ENCODE measurements around the gene SOX6. TPM values are rescaled to one million over a fixed set of nuclear protein-coding genes. Genes with fewer than 3 reads are reported as not detected.

Gene SOX6
- total RNA-seq, 1 experiment from 2014 or later, result not detected

DNA sequence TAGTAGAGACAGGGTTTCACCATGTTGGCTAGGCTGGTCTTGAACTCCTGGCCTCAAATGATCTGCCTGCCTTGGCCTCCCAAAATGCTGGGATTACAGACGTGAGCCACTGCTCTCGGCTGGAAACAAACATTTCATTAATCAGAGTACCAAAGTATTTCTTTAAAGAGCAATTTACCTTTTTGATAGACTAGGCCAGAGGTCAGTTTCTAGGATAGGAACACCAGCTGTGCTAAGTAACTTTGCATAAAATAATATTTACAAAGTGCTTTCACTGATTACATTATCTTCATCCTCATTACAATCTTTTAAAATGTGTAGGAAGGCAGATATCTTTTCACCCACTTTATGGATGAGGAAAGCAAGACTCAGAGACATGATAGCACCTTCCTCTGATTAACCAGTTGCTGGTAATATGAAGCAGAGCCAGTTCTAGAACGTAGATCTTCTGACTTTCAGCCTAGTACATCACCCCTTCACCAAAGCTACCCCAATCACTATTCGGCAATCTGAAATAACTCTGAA, 355.2 kb downstream of the SOX6 start:
- Histone ChIP-seq H2AK5ac (ENCODE audit: insufficient read length, low read length) (no peak overlapping the region), H4K91ac (ENCODE audit: insufficient read length, low read depth, low read length) (no peak overlapping the region), H2BK120ac (ENCODE audit: low read depth, low read length, poor library complexity, severe bottlenecking) (no peak overlapping the region), H3K4ac (ENCODE audit: low read depth, low read length) (no peak overlapping the region), H3K9ac (ENCODE audit: extremely low read depth, insufficient read length, low read length) (no peak overlapping the region), H3K4me1 (ENCODE audit: insufficient read depth, low read length) (no peaks in the 10 kb centered on the region), H3K23me2 (ENCODE audit: insufficient read length, low read depth, low read length, poor library complexity, severe bottlenecking) (no peaks in the 10 kb centered on the region), H3K27ac (ENCODE audit: insufficient read length, low read depth, low read length) (no peak overlapping the region), H3K4me2 (ENCODE audit: insufficient read depth, insufficient read length, low read length) (no peak overlapping the region), H4K8ac (replicated peaks; ENCODE audit: insufficient read length, low read depth, low read length) (no peak overlapping the region), H2AFZ (ENCODE audit: low read length) (no peak overlapping the region), H3K27me3 (ENCODE audit: insufficient read depth, low read length) (no peaks in the 10 kb centered on the region; the same call in 1 of the 2 replicates), H3K56ac (ENCODE audit: insufficient read length, low read depth, low read length) (no peak overlapping the region), H3K18ac (ENCODE audit: insufficient read length, low read depth, low read length) (no peak overlapping the region), H3K14ac (ENCODE audit: insufficient read depth, low read length) (no peak overlapping the region), H3T11ph (ENCODE audit: low read length) (no peak overlapping the region), H3K79me1 (ENCODE audit: insufficient read depth, low read depth, low read length, poor library complexity, severe bottlenecking) (no peaks in the 10 kb centered on the region), H4K5ac (ENCODE audit: insufficient read length, low read depth, low read length) (no peak overlapping the region), H3K79me2 (ENCODE audit: insufficient read depth, low read length) (no peaks in the 10 kb centered on the region), H3K23ac (ENCODE audit: insufficient read length, low read depth, low read length) (no peak overlapping the region), H3K9me3 (ENCODE audit: control insufficient read depth, low read depth, low read length) (no peaks in the 10 kb centered on the region), H2BK20ac (ENCODE audit: low read depth, low read length, poor library complexity, severe bottlenecking) (no peak overlapping the region), H2BK15ac (ENCODE audit: low read depth, low read length) (no peak overlapping the region), H4K20me1 (ENCODE audit: control insufficient read depth, insufficient read depth, insufficient read length) (no peaks in the 10 kb centered on the region), H2BK12ac (ENCODE audit: insufficient read length, low read depth, low read length) (no peak overlapping the region), H2BK5ac (ENCODE audit: insufficient read length, low read length) (no peak overlapping the region)
- no CpG with 5 or more reads among the region's 4 CpGs for WGBS (ENCODE audit: extremely low coverage, insufficient read length, low lambda C conversion rate)
- Mint-ChIP-seq H3K9me3 (no peaks in the 10 kb centered on the region), H3K27me3 (ENCODE audit: low read depth) (peaks cover 26% of the 10 kb centered on the region), H3K36me3 (ENCODE audit: insufficient read depth in 1 of 3, low read depth in 3 of 3) (no peaks in the 10 kb centered on the region), H3K4me3 (no peak overlapping the region), H3K4me1 (peaks cover 0 to 3% of the 10 kb centered on the region in 2 experiments; a peak in 2 of 4 replicates), H3K27ac (no peak overlapping the region)
- no peak for DNase-seq
- TF ChIP-seq, protein P1, sequence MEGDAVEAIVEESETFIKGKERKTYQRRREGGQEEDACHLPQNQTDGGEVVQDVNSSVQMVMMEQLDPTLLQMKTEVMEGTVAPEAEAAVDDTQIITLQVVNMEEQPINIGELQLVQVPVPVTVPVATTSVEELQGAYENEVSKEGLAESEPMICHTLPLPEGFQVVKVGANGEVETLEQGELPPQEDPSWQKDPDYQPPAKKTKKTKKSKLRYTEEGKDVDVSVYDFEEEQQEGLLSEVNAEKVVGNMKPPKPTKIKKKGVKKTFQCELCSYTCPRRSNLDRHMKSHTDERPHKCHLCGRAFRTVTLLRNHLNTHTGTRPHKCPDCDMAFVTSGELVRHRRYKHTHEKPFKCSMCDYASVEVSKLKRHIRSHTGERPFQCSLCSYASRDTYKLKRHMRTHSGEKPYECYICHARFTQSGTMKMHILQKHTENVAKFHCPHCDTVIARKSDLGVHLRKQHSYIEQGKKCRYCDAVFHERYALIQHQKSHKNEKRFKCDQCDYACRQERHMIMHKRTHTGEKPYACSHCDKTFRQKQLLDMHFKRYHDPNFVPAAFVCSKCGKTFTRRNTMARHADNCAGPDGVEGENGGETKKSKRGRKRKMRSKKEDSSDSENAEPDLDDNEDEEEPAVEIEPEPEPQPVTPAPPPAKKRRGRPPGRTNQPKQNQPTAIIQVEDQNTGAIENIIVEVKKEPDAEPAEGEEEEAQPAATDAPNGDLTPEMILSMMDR (conservative IDR thresholded peaks at IDR 0.05), result no peak
